Stimulated activated CD8-positive, alpha-beta memory T cell treated with anti-CD3 and anti-CD28 coated beads, Interleukin-7, amount 100 ng/mL, for 1 hour (primary cell): ENCODE results near the gene TNIP1.

Experiments used
- DNase-seq, 2 donors: peaks; one replicate each; pipeline ENCODE4 v3.0.0-alpha.2; 2020; ENCODE audit warnings: low read depth in 2 of 2

The TNIP1 gene

DNA sequence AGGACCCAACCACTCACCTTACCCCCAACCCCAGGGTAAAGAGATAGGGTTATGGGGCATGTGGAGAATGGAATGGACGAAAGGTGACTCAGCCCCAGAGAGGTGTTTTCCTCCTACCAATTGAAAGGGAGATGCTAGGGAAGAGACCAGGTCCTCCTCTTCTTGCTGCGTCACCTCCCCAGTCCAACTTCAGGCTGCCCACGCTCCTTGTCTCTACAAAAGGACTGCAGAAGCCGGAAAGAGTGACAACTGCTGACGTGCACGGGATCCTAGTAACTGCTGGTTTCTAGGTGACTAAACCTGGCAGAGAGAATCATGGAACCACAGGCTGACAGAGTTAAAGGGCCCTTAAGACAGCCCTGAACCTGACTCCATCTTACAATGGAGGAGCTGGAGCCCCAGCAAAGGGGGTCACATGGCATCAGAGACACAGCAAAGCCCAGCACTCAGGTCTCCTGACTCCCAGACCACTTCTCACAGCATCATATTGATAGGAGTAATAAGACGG lies 58.3 kb downstream of the TNIP1 start:
- no peak for DNase-seq

DNA sequence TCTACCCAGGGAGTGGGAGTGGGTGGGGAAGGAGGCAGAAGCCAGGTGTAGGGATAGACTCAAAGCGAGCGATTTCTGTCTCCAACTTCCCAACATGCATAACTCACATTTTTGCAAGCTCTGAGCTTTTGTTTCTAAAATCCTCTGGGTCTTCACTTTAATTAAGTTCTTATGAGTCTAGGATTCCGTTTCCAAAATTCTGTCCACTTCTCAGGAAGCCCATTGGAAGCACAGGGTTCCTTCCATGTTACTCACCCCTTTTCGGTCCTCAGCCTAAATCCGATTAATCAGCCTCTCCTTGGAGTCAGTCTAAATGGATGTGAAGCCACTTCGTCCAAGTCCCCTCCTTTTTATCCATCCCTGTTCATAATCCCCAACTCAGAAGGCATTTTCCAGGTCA lies 59.1 kb downstream of the TNIP1 start:
- no peak for DNase-seq

DNA sequence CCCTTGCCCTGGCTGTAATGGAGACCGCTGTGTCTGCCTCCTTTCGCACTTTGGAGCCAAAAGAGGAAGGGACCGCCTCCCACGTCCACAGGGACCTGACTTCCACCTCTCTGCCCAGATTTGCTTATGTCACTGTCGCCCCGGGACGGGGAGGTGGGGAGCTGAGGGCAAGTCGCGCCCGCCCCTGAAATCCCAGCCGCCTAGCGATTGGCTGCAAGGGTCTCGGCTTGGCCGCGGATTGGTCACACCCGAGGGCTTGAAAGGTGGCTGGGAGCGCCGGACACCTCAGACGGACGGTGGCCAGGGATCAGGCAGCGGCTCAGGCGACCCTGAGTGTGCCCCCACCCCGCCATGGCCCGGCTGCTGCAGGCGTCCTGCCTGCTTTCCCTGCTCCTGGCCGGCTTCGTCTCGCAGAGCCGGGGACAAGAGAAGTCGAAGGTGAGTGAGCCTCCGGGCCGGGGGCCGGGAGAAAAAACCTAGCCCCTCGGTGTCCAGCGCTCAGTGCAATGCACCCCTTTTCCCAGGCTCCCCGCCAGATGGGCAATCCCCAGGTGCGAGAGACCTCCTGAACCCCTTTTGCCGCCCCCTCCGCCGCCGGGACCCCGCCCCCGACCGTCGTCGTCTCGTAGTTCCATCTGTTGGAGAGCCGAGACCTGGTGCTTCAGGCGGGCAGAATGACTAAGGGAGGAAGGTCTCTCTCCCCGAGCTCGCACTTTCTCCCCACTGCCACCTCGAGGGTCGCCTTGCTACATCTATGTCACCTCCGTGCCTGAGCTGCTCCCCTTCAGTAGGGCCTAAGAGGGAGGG lies 60.3 kb downstream of the TNIP1 start, which contains the start of gene GPX3:
TSS of gene GPX3 (plus strand) at position 288 of the 807 bp plus-strand sequence. CDS start at position 352, 64 bp downstream.
- peak in 1 of 2 donors; percentile 12 for DNase-seq

DNA sequence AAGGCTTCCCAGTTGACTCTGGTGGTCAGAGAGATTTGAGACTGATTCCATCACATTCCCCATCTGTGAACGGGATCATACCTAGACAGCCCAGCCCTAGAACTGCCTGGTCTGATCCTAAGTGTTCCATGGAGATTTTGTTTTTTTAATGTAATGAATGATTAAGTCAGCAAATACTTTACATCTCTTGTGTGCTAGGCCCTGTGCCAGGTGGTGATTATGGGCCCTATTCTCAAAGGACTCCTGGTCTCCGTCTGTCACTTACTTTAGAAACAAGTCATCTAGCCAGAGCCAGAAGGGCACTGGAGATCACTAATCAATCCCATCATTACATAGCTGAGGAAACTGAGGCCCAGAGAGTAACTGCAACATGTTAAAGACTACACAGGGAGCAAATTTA lies 61.5 kb downstream of the TNIP1 start:
- DNase-seq: no peak

DNA sequence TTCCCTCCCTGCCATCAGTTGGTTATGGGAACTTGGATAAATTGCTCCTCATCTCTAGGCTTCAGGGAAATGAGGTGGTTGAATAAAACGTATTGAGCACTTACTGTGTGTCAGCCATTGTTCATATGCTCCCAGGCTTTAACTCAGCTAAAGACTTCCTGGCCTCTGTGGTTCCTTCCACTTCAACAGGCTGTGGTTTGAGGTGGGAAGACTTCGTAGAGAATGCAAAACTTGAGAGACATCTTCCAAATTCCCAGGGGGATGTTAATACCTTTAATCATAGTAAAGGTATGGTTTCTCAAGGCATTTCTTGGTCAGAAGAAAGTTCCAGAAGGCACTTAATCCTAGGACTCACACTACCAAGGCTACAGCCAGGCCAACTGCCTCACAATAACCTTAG lies 62.0 kb downstream of the TNIP1 start:
- no peak for DNase-seq

DNA sequence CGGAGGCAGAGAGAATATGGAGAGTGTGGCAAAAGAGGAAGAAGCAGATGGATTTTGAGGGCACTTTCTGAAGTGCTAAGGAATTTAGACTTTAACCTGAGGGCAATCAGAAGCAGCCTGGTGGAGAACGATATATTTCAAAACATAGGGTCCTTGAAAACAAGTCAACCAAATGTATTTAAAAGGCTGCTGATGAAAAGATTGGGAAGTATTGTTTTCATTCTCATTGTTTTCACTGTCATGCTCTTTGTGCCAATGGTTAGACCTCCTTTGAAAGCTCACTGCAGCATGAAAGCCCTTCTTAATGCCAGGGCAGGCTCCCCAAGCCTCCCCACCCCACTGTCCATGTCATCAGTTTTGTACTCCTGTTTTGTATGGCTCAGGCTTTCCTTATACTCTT lies 62.9 kb downstream of the TNIP1 start:
- DNase-seq: no peak

DNA sequence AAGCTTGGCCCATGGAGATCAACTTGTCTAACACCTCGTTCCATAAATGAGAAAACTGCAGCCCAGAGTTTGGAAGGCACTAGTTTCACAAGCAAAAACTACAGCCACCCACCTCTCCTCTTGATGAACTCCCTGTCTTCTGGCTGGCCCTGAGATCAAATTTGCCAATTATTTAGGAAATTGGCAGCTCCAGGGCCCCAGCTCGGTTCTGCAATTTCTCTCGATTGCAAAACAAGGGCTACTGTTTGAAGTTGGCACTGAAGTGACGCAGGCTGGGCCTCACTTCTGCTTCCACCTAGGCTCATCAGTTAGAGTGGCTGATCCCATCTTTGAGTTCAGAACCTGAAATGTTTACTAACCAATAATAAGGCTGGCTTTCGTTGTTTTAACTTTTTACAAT lies 64.1 kb downstream of the TNIP1 start:
- DNase-seq: no peak

DNA sequence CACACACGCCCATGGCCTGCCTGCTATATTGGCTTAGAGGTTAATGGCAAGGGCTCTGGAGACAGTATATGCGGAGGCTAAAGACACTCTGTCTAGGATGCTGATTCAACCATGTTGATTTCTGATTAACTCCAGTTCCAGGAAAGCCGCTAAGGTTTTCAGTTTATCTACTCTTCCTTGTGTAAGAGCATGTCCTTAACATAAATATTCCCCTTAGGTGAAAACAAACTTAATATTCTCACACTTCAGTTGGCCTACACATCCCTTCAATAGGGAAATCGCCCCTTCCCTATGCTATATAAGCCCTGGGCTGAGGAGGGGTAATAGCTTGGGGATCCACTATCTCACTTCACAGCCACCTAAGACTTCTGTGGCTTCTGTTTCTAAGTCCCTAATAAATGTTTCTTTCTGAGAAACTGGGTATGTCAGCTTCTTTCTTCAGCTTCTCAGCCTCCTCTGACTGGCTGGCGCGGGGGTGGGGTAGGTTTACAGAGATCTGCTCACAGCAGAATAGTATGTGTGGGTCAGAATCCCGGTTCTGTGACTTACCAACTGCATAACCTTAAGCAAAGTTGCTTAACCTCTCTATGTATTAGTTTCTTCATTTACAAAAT lies 64.8 kb downstream of the TNIP1 start:
- no peak for DNase-seq

DNA sequence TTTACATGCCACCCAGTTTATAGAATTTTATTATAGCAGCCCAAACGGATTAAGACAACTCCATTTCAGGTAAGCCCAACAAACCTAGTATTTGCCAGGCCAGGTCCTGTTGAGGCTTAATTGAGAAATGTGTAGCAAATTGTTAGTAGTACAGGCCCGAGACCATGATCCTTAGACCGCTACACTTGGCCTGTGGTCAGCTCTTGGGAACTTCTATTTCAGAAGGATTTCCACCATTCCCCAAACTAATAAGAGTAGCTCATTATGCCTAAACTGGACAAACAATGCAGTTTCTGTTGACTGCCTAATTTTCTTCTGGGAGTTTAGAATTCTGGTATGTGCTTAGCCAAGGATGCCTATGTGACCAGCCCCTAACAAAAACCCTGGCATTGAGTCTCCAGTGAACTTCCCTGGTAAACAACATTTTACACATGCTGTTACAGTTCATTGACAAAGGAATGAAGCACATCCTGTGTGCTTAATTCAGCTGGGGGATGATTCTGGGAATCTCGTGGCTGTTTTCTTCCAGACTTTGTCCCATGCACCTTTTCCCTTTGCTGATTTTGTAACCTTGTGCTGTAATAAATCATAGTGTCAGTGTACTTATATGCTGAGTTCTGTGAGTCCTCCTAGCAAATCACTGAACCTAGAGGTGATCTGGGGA lies 66.0 kb downstream of the TNIP1 start:
- DNase-seq: no peak

DNA sequence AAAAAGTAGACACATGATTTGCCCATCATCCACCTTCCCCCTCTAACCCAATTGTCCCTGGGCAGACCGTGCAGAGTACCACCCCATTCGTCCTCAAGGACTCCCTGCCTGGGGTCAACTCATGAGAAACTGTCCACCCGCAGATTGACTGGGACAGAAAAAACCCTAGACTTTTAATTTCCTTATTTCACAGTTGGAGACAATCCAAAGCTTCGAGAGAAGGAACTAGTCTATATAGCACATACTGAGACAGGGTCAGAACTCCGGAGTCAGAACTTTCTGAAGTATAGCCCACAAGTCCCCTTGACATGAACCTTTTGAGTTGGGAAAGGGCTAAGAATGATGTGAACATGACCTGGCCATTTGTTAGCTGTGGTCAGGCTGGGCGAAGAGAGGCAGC lies 68.0 kb downstream of the TNIP1 start:
- no peak for DNase-seq

DNA sequence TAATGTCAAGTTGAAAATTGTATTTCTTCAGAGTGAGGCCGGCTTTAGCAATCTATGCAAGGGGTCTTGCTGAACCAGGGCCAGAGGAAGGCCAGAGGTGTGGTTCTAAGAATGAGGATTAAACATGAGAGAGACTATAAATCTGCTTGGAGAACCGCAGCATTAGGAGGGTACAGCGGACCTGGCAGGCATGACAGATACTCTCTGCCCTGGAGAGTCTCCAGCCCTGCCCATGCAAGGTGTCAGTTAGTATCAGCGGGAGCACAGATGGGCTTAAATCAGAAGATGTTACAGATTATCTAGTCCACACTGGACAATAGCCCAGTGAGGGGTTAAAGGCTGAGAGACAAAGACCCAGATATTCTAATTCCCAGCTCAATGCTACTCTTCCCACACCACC lies 71.9 kb downstream of the TNIP1 start:
- no peak for DNase-seq

DNA sequence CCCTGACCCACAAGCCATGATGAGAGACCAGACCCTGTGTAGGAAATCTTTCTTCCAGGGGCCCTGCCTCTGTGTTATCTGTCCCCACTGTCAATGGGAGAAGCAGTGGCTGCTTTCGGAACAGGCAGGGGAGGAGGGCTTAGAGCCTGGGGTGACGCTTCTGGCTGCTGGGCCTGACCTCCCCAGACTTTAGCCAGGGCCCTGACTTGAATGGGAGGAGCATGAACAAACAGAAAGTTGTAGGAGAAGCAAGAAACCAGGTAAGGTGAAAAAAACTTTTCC lies 72.7 kb downstream of the TNIP1 start:
- DNase-seq: no peak

DNA sequence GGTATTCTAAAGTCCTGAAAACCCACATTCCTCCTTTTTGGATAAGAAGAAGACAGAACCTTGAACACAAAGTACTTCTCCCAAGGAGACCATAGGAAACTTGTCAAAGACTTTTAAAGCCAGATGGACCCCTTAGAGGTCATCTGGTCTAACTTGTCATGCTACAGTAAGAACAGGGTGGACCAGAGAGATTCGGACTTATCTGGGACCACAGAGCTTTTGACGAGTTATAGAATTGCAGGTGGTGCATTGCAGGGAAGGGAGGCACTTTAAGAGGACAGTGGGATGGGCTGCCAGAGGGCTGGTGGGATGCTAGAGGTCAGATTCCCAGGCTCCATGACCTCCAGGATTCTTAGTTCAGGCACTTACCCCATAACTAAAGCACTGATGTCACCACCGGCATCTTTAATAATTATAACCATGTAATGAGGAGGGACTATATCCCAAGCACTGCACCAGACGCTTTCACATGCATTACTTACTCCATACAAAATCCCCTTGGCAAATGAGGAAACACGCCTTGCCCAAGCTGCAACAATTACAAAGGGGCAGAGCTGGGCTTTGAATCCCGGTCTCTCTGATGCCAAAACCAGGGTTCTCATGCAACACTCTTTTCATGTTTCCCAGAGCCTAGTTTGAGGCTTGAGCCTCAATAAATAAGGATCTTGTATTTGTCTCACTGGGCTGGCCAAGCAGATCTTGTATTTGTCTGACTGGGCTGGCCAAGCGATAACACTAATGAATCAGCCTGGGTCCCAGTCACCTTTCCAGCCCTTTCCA lies 73.2 kb downstream of the TNIP1 start:
- no peak for DNase-seq

DNA sequence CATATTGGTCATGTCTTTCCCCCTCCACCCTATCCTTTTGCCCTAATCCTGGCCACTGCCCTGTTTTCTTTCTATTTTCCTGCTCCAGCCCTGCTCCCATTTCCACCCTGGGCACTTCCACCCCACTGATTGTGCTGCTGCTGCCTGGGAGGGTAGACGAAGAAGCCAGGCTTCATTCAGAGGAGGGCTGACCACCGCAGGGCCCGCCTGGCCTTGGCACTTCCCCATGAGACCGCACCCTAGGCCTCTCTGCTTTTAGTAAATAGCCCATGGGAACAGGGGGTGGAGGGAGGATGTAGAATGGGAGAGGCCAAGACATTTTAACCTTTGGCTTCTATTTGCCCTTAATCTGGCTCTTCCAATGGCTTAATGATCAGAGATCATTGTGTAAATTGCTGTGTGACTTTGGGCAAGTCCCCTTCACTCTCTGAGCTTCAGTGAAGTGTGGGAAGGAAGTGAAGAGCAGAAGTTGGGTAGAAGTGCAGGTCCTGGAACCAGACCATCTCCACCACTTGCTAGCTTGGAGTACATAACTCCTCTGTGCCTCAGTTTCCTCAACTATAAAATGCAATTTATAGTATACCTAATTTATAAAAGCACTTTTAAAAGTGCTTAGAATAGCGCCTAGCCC lies 74.0 kb downstream of the TNIP1 start:
- no peak for DNase-seq

DNA sequence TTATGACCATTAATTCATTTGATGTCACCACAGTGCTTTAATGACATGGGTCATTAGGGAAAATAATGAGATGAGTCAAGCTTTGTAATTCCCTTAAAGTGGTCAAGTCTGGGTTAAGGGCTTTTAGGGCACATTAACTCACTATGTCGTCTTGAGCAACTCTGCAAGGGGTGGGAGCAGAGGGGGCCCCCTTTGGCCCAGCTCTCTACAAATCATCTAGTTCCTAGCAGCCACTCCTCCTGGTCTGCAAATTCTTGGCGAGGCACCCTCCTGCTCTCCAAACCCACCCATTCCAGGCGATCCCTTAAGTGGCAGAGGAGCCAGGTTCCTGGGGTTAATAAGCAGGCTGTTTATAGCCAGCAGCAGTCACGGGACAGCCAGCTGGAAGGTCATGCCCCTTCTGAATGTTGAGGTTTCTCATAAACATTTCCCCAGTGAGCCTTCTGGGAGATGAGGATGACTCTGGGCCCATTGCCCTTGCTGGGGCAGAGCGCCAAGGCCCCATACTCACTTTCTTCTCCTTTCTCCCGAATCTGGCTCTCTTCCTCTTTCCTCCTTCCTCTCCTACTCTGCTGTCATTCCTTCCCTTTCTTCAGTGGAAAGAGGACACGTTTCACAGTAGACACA lies 74.8 kb downstream of the TNIP1 start:
- DNase-seq: no peak

DNA sequence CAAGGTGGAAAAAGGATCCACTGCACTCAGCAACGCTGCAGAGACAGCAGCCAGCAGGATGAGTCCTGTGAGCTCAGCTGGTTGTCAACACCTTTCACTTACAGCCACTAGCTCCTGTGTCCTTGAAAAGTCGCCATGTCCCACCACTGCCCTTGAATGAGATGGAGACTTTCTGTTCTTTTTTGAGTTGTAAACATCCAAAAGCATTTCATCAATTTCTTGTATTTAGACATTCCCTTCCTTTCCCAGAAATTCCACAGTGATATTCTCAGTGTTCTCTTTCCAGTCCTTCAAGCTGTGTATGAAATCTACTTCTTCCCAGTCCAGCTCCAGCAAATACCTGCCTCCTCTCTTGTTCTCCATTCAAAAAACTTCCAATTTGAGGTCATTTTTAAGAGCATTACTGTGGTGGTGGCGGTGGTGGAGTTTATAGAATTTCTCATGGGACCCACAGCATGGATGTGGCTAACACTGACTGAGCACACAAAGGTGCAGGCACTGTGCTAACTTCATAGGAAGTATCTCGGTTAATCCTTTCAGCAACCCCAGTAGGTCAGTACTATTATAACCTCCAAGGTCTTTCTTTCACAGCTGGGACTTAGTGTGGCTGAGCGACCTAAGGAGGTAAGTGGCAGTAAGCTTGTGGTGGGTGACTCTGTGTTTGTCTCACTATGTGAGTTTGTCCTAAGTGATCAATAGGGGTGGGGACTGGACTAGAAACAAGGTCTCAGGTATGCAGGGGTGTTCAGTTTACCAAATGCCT lies 75.5 kb downstream of the TNIP1 start:
- DNase-seq: no peak

DNA sequence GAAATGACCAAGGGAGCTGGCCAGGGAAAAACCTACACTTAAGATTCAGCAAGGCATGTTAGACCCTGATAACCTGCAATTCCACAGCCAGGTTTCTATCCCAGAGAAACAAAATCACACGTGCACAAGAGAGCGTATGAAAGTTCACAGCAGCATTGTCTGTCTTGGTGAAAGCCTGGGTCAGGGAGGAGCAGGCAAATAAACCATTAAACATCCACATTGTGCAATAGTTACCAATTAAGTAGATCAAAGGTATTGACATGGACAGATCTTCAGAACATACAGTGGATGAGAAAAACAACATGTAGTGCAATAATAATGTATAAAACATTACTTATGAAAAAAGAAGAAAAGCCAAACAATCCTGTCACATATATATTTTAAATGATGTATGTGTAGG lies 76.3 kb downstream of the TNIP1 start:
- DNase-seq: no peak

DNA sequence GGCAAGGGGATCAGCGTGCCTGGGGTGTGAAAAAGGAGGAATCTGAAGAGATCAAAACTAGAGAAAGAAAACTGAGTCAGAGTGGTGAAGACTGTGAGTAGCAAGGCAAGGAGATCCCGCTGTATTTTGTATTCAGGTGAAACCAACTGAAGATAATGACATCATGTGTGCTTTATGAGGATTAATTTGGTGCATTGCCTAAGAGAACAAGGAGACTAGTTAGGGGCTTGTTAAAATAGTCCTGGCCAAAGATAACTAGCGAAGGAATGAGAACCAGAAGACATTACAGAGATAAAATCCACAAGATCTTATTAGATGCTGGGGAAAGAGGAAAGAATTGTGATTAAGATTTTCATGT lies 77.4 kb downstream of the TNIP1 start:
- no peak for DNase-seq

DNA sequence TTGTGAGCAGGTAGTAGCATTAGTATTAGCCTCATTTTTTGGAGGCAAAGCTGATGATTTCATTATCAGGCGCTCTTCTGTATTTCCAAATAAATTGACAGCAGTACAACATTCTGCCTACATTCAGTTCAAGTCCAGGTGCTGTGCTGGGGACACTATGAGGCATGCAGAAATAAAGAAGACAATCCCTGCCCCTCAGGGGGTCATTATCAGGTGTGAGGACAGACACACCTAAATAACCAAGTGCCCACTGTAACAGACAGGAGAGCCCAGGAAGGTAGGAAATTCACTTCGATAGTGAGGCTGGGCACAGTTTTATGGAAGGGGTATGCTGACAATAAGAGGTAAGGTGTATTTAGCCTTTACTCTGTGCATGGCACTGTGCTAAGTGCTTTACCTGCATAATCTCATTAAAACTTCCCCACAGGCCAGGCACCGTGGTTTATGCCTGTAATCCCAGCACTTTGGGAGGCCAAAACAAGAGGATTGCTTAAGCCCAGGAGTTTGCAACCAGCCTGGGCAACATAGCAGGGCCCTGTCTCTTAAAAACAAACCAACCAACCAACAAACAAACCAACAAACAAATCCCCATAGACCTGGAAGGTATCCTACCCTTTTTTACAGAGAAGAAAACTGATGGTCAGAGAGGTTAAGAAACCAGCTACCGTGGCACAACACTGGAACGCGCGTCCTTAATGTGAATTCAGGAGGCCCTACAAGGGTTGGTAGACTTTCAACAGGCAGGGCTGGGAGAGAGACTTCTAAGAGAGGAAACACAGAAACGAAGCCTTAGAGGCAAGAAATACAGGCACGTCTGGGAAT lies 77.9 kb downstream of the TNIP1 start:
- no peak for DNase-seq

DNA sequence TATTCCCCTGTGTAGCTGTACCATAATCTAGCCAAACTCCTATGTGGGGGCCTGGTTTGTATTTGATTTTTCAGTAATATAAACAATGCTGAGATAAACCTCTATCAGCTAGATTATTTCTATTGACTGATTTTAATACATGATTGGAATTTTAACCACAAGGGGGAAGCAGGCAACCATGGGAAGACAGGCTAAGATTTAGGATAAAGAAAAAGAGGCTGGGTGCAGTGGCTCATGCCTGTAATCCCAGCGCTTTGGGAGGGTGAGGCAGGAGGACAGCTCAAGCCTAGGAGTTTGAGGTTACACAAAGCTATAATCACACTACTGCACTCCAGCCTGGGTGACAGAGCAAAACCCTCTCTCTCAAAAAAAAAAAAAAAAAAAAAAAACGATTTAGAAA lies 78.6 kb downstream of the TNIP1 start:
- no peak for DNase-seq
